Sigmoid colon (tissue), 4 donors: ENCODE measurements around the gene PAX9.

Source experiments
- CTCF ChIP-seq, 4 experiments: fragments of 450-650 bp in 3 of 4; fragments of 200-600 bp in 1 of 4; IDR thresholded peaks; one replicate each; pipeline ENCODE4 v1.5.1; 2016 to 2019; ENCODE audit warnings: antibody characterized with exemption in 4 of 4, mild to moderate bottlenecking in 3 of 4, moderate library complexity in 2 of 4
- POLR2A ChIP-seq, 2 donors: fragments of 450-650 bp; IDR thresholded peaks; one replicate each; pipeline ENCODE4 v1.6.1; 2016; ENCODE audit warnings: antibody characterized with exemption in 2 of 2, mild to moderate bottlenecking in 2 of 2, moderate library complexity in 2 of 2
- POLR2AphosphoS5 ChIP-seq, 4 donors: sonication (generic); formaldehyde crosslinking; IDR thresholded peaks; one replicate each; pipeline ENCODE4 v1.6.1; 2017; ENCODE audit warnings: antibody characterized with exemption in 4 of 4

- TF ChIP-seq CTCF (IDR thresholded peaks at IDR 0.05), result no peak
- TF ChIP-seq POLR2AphosphoS5 (IDR thresholded peaks at IDR 0.05), result no peak
- no peak for TF ChIP-seq POLR2A (IDR thresholded peaks at IDR 0.05)
These were observed 11.6 kb upstream of the PAX9 start for GRCh38 chr14:36649872-36650650.
